SK-N-MC (cell line): ENCODE measurements around the gene RECQL5.

Experiments
- EZH2 ChIP-seq: fragments of 200-600 bp; sonication (generic); IDR thresholded peaks from one replicate; pipeline ENCODE4 v1.6.1; 2017; ENCODE audit warnings: antibody characterized with exemption
- FOXP2 ChIP-seq: optimal IDR thresholded peaks from 2 replicates; pipeline ENCODE3; 2011; ENCODE audit warnings: mild to moderate bottlenecking, moderate library complexity; ENCODE audit not compliant: insufficient read depth; ENCODE audit errors: extremely low read length, control extremely low read depth
- POLR2AphosphoS5 ChIP-seq: IDR thresholded peaks from 2 replicates; pipeline ENCODE4 v1.6.1; 2012; ENCODE audit warnings: mild to moderate bottlenecking, low read depth, low read length, borderline replicate concordance

DNA sequence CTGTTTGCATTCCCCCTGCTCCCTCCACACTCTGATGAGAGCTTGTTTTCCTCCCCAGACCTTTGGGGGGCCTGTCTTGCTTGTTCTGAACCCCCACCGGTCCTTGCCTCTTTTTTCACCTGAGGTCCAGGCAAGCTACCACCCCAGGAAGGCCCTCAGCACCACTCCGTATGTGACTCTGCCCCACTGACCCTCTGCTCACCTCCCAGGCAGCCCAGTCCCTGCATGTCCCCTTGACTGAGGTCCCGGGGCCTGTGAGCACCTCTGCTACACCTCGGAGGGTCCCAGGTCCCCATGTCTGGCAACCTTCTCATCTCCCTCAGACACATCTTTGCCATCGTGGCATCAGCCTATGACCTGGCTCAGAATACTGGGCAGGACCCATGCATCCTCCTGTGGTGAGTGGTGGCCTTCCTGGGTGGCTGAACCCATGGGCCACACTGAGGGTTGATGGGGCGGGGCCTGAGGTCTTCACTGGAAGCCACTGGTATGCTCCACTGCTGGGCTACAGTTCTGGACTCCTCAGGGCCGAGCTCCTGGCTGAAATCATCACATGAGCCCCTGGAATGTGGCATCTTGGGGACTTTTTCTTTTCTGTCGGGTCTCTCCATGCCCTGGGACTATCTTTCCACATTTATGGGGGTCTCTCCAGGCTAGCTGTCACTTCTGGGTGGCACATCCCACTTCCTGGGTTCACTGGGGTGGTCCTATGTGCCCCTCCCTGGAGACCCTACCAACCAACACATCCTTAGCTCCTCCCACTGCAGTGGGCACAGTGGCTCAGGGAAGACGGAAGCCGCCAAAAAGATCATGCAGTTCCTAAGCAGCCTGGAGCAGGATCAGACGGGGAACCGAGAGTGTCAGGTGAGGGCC lies 75.9 kb downstream of the RECQL5 start:
- TF ChIP-seq POLR2AphosphoS5 (no peak), EZH2 (no peak), FOXP2 (no peak)
